GM19025 (cell line): ENCODE measurements around the gene RAI1.

ENCODE experiments used
- ATAC-seq: cut with Tn5 transposase; IDR thresholded peaks from one replicate; pipeline ENCODE4 v1.9.1; 2021; ENCODE audit warnings: mild to moderate bottlenecking, low read depth, moderate library complexity; ENCODE audit not compliant: unreplicated experiment

The RAI1 gene

DNA sequence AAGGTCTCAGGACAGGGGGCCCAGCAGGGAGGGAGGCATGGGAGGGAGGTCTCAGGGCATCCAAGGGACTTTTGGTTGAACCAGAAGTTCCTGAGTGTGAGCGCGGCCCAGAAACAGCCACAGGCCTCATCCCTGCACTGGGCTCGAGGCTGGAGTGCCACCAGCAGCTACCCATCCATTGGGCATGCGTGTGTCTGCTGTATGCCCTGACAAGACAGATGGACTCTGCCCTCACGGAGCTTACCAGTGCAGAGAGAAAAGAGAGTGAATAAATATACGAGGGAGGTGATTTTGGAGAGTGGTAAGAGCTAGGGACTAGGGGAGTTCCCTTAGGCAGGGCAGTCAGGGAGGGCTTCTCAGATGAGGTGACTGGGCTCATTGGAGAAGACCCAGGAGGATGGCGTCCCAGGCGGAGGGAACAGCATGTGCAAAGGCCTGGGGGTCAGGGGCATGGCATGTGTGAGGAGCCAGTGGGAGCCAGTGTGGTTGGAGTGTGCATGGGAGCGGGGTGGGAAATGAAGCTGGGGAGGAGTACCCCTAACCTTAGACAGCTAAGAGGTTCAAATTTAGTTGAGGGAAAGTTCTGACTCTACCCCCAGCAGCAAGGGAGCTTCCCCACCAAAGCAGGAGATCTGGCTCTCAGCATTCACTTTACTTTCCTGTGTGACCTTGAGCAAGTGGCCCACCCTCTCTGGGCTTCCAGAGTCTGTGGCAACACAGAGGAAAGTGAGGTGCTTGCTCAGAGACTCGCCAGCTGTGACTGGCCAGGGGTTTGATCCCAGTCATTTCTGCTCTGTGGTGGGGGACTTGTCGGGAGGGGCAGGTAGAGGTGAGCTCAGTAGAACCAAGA lies 80.9 kb downstream of the RAI1 start:
- no peak for ATAC-seq

DNA sequence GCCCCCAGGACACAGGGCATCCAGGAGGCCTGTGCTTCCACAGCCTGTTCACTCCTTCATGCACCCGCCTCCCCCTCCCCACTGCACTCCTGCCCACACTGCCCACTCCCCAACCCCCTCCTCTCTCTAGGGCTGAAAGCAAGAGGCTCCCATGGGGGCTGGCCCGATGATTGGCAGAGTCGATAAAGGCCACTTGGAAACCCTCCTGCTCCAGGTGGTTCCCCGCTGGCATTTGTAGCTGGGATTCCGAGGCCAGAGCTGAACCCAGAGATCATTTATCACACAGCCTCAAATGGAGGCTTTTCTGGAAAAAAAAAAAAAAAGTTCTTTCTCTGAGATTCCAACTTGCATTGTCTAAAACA lies 81.5 kb downstream of the RAI1 start:
- ATAC-seq: no peak

- no peak for ATAC-seq
Observed at GRCh38 chr17:17763136-17763535, 81.9 kb downstream of the RAI1 start.

GRCh38 chr17:17763734-17764133 lies 82.5 kb downstream of the RAI1 start:
- no peak for ATAC-seq

DNA sequence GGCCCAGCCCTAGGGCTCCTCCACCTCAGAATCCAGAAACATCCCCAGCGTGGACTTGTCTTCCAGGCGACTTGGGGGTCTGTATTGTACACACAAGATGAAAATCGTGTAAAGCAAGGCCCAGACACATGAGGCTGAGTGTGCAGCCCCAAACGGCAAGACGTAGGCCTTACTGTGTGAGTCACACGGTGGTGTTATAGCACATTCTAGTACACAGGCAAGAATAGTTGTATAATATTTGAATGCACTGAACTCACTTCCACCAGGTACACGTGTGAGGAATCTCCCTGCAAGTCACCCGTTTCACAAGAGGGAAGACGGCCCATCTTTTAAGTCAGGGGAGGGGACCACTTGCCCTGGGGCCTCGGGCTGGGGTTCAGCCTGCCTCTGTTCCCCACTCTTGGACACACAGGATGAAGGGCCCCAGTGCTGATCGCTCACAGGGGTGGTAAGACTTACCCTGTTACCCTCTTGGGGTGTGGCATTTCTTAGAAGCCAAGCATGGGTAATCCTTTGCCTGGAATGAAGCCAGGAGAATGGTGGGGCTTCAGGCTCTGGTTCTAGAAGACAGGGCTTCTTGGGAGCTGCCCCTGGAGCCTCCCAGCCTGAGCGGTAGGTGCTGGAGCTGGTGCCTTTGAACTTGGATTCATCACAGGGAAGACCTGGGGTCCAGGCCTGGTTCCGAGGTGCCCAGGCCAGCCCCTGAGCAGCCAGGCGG lies 84.3 kb downstream of the RAI1 start:
- no peak for ATAC-seq

DNA sequence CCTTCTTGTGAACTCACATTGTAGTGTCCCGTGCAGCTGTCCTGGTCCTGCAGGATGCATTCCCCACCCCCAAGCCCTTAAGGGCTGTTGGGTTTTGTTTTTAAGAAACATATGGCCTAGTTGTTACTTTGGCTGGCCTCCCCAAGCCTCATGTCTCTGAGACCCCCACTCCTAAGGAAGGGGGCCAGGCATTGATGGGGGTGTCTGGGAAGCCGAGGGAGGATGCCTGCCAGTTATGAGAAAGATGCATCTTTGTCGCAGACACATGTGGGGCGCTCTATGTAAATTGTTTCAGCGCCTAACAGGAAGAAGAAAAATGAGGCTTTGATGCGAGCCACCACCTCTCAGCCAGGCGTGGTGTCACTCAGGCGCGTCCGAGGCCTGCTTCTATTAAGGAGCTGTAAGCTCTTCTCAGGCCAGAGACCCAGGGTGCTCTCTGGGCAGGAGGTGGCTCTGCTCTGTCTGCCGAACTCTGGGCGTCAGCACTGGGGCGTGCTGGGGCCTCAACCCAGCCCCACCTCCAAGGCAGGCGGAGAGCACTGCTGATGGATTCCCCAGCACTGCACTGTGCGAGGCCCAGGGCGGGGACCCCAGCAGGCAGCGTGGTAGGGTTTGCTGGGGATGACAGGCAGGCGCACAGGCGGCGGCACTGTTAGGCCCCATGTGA lies 85.0 kb downstream of the RAI1 start:
- no peak for ATAC-seq

- no peak for ATAC-seq
Observed at GRCh38 chr17:17766744-17767120, 85.5 kb downstream of the RAI1 start.

DNA sequence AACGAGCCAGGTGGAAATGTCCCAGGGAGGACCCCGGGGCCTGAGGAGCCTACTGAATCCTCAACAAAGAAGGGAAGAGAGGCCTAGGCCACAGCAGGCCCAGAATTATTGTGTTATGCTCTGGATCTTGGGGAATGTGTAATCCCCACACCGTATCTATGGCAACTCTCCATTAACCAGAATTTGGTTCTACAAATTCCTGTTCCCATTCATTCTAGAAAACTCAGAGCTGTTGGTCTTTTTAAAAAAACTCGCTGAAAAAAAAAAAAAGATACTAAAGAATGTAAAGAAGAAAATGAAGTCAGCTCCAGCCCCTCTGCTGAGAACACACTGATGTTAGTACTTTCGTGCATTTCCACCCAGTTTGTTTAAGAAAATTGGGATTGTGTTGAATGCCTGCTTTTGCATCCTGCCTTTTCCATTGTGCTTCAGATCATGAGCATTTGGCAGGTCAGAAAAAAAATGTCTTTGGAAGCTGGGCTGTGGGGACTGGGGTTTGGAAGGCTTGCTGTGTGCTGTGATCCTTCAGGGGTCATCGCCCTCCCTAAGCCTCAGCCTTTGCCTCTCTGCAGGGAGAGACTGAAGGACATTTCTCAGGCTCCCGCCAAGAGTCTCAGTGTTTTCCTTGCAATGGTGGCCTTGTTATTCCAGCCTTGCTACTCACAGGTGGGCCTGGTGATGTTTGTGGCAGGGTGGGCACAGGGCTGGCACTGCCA lies 86.1 kb downstream of the RAI1 start:
- ATAC-seq: no peak

GRCh38 chr17:17767887-17768418 lies 86.7 kb downstream of the RAI1 start:
- ATAC-seq: no peak

- no peak for ATAC-seq
Observed at GRCh38 chr17:17768424-17769088, 87.3 kb downstream of the RAI1 start.

- no peak for ATAC-seq
Observed at GRCh38 chr17:17769869-17770631, 88.8 kb downstream of the RAI1 start.

- ATAC-seq: no peak
Observed at GRCh38 chr17:17770632-17771044, 89.4 kb downstream of the RAI1 start.

- ATAC-seq: no peak
Observed at GRCh38 chr17:17771498-17772201, 90.4 kb downstream of the RAI1 start.

GRCh38 chr17:17772231-17772630 lies 91.0 kb downstream of the RAI1 start:
- ATAC-seq: no peak

GRCh38 chr17:17774009-17774881 lies 93.0 kb downstream of the RAI1 start:
- no peak for ATAC-seq

GRCh38 chr17:17776889-17777288 lies 95.6 kb downstream of the RAI1 start:
- ATAC-seq: no peak

GRCh38 chr17:17778308-17779014 lies 97.2 kb downstream of the RAI1 start:
- ATAC-seq: no peak
